ENCODE results near the gene MVD. TPM values are rescaled to one million over a fixed set of nuclear protein-coding genes. Genes with fewer than 3 reads are reported as not detected.
"Not testable (repeated sequence)": the region's sequence is repeated elsewhere in the genome, so short reads cannot be mapped to it uniquely, and the experiment has no call there.

MVD gene
- total RNA-seq, 4 donors from 2014 or later = 2.4 to 22.1 (median 15.0) TPM

DNA sequence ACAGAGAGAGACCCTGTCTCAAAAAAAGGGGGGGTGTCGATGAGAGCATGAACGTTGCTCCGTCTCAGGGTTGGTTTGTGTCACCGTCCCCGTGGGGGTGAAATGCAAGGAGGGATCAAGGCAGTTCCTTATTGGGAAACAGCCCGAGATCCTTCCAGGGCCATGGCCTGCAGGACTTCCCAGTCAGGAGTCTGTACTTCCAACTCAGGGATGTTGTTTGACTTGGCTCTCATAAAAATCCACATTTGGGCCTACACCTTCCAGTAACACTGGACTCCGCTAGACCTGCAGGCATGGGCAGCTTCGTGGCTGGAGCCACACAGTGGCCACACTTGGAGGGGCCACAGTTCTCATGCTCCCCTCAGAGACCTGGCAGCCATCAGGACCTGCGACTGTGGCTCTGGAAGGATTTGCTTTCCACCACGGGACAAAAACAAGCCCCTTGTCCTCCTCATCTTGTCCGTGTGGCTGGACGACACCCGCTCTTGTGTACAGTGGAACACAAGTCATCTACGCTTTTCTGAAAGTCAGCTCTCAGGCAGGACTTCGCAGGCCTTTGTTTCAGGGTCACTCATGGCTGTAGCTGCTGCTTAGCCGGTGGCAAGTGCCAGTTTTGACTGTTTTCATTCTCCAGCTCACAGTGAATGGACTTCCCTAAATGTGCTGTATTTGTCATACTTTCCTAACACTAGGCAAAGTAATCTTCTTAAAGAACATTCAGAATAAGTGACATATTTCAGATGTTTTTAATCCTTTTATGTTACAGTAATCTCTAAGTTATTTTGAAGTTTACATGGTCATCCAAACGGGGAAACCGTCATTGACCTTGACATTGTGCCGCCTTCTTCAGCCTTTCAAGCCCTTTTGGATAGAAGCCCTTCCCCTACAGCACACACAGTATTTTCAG is 48.7 kb downstream of the MVD start:
- DNase-seq = no peak
- TF ChIP-seq POLR2A (IDR thresholded peaks at IDR 0.05) = no peak
- TF ChIP-seq, protein P1, sequence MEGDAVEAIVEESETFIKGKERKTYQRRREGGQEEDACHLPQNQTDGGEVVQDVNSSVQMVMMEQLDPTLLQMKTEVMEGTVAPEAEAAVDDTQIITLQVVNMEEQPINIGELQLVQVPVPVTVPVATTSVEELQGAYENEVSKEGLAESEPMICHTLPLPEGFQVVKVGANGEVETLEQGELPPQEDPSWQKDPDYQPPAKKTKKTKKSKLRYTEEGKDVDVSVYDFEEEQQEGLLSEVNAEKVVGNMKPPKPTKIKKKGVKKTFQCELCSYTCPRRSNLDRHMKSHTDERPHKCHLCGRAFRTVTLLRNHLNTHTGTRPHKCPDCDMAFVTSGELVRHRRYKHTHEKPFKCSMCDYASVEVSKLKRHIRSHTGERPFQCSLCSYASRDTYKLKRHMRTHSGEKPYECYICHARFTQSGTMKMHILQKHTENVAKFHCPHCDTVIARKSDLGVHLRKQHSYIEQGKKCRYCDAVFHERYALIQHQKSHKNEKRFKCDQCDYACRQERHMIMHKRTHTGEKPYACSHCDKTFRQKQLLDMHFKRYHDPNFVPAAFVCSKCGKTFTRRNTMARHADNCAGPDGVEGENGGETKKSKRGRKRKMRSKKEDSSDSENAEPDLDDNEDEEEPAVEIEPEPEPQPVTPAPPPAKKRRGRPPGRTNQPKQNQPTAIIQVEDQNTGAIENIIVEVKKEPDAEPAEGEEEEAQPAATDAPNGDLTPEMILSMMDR (IDR thresholded peaks at IDR 0.05) = no peak
- H3K4me3 ChIP-seq = no peak overlapping the region
- no peaks in the 10 kb centered on the region for H3K36me3 ChIP-seq
- intact Hi-C loops (cut with DNase I; ENCODE audit: low total_unique reads) = no loop called here
- H3K9me3 ChIP-seq = no peaks in the 10 kb centered on the region
- no peaks in the 10 kb centered on the region for H3K27me3 ChIP-seq
- no peak overlapping the region for H3K27ac ChIP-seq
- no peaks in the 10 kb centered on the region for H3K4me1 ChIP-seq

DNA sequence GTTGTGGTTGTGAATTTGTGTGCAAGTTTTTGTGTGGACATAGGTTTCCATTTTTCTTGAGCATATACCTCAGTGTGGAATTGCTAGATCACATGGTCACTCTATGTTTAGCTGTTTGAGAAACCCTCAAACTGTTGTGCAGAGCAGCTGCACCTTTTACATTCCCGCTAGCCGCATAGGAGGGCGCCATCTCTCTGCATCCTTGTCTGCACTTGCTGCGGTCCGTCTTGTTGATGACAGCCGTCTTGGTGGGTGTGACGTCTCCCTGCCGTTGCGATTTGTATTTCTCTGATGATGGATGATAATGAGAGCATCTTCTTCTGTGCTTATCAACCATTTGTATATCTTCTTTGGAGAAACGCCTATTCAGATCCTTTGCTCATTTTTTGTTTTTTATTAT is 49.6 kb downstream of the MVD start:
- DNase-seq = no peak
- Histone ChIP-seq H3K27me3 (no peaks in the 10 kb centered on the region), H3K4me3 (no peak overlapping the region), H3K9me3 (no peaks in the 10 kb centered on the region), H3K36me3 (no peaks in the 10 kb centered on the region), H3K4me1 (no peaks in the 10 kb centered on the region), H3K27ac (no peak overlapping the region)
- intact Hi-C loops (cut with DNase I; ENCODE audit: low total_unique reads) = no loop called here
- TF ChIP-seq, protein P1 (IDR thresholded peaks at IDR 0.05) = no peak
- no peak for TF ChIP-seq POLR2A (IDR thresholded peaks at IDR 0.05)

DNA sequence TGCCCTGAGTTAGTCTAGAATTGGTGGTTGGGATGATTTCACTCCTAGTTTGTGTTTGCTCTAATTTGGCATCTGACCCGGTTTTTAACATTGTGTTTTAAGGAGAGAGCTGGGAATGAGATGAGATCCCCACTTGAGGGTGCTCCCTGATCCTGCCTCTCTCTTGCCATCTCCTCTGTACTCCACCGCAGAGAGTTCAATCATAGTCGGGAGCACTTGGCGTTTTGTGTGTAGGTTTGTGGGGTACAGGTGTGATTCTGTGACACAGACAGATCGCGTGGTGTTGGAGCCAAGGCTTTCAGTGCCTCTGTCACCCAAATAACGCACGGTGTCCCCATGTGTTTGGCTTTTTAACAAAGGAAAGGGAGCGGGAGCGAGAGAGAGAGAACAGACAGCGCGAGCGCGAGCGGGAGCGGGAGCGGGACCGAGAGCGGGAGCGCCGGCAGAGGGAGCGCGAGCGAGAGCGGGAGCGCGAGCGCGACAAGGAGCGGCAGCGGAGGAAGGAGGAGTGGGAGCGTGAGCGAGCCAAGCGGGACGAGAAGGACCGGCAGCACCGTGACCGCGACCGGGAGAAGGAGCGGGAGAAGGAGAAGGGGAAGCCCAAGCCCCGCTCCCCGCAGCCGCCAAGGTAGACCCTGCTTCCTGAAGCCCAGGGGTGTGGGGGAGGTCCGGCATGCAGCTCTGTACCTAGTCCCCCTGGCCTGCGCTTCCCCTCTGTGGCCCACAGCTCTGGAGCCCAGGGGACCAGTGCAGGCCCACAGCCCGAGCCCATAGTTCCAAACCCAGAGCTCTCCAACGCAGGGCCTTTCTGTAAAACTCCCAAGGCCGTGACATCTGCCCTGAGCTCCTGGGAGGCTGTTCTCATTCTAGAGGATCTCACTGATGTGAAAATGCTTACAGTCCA is 51.7 kb downstream of the MVD start:
- intact Hi-C loops (cut with DNase I; ENCODE audit: low total_unique reads) = no loop called here
- TF ChIP-seq, protein P1 (IDR thresholded peaks at IDR 0.05) = no peak
- TF ChIP-seq POLR2A (IDR thresholded peaks at IDR 0.05) = no peak
- Histone ChIP-seq H3K27me3 (no peaks in the 10 kb centered on the region), H3K36me3 (no peaks in the 10 kb centered on the region), H3K4me3 (no peak overlapping the region), H3K4me1 (no peaks in the 10 kb centered on the region), H3K9me3 (no peaks in the 10 kb centered on the region), H3K27ac (no peak overlapping the region)
- no peak for DNase-seq

DNA sequence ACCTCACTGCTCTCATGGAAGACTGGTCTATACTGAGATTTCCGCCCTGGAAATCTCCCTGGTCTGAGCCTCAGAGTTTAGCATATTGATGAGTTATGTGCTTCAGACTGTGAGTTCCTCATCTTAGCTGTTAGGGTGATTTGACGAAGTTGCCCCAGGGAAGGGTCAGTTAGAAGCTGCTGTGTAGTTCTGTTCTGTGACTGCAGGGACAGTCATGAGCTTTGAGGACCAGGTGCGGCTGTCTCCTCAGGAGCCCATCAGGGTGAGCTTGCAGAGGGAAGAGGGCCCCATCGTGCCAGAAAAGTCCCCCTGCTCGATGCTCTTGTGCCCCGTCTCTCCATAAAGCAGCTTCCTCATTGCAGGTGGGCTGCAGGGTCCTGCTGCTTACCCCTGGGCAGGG is 52.8 kb downstream of the MVD start:
- intact Hi-C loops (cut with DNase I; ENCODE audit: low total_unique reads) = no loop called here
- no peak for DNase-seq
- no peak overlapping the region for H3K4me3 ChIP-seq
- TF ChIP-seq, protein P1 (IDR thresholded peaks at IDR 0.05) = no peak
- no peak for TF ChIP-seq POLR2A (IDR thresholded peaks at IDR 0.05)
- H3K27ac ChIP-seq = no peak overlapping the region
- H3K27me3 ChIP-seq = no peaks in the 10 kb centered on the region
- H3K9me3 ChIP-seq = no peaks in the 10 kb centered on the region
- no peaks in the 10 kb centered on the region for H3K4me1 ChIP-seq
- H3K36me3 ChIP-seq = no peaks in the 10 kb centered on the region

DNA sequence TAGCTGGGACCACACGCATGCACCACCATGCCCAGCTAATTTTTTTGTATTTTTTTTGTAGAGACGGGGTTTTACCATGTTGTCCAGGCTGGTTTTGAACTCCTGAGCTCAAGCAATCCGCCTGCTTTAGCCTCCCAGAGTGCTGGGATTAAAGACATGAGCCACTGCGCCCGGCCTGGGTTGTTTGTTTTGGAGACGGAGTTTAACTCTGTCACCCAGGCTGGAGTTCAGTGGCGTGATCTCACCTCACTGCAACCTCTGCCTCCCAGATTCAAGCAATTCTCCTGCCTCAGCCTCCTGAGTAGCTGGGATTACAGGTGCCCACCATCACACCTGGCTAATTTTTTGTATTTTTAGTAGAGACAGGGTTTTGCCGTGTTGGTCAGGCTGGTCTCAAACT is 53.5 kb downstream of the MVD start:
- H3K4me3 ChIP-seq; H3K27ac ChIP-seq; intact Hi-C loops (cut with DNase I; ENCODE audit: low total_unique reads); H3K36me3 ChIP-seq; H3K4me1 ChIP-seq; H3K27me3 ChIP-seq; H3K9me3 ChIP-seq; DNase-seq: not testable (repeated sequence)
